LNCAP (cell line): ENCODE results near the gene EBNA1BP2.

Source experiments
- CTCF ChIP-seq: fragments of 450-650 bp; IDR thresholded peaks from 2 replicates; pipeline ENCODE4 v1.5.1; 2017; ENCODE audit warnings: mild to moderate bottlenecking

EBNA1BP2 gene

GRCh38 chr1:43128816-43129215 is 43.3 kb downstream of the EBNA1BP2 start:
- TF ChIP-seq CTCF = no peak

GRCh38 chr1:43123031-43123430 is 49.1 kb downstream of the EBNA1BP2 start:
- TF ChIP-seq CTCF = no peak

- no peak for TF ChIP-seq CTCF
These were observed 50.7 kb downstream of the EBNA1BP2 start for GRCh38 chr1:43121256-43121900.
